DND-41 (cell line): ENCODE data around the gene LBX2.

Source experiments
- EZH2 ChIP-seq: IDR thresholded peaks from 3 replicates; pipeline ENCODE4 v1.6.1; 2012; ENCODE audit warnings: borderline replicate concordance, low read depth, mild to moderate bottlenecking, moderate library complexity, low read length, inconsistent platforms; ENCODE audit not compliant: severe bottlenecking
- TF ChIP-seq, protein P1 (sequence below): IDR thresholded peaks from 2 replicates; pipeline ENCODE4 v1.5.1; 2012; ENCODE audit warnings: borderline replicate concordance, low read length, moderate library complexity, mild to moderate bottlenecking; ENCODE audit not compliant: poor library complexity, severe bottlenecking; ENCODE audit errors: extremely low read depth

DNA sequence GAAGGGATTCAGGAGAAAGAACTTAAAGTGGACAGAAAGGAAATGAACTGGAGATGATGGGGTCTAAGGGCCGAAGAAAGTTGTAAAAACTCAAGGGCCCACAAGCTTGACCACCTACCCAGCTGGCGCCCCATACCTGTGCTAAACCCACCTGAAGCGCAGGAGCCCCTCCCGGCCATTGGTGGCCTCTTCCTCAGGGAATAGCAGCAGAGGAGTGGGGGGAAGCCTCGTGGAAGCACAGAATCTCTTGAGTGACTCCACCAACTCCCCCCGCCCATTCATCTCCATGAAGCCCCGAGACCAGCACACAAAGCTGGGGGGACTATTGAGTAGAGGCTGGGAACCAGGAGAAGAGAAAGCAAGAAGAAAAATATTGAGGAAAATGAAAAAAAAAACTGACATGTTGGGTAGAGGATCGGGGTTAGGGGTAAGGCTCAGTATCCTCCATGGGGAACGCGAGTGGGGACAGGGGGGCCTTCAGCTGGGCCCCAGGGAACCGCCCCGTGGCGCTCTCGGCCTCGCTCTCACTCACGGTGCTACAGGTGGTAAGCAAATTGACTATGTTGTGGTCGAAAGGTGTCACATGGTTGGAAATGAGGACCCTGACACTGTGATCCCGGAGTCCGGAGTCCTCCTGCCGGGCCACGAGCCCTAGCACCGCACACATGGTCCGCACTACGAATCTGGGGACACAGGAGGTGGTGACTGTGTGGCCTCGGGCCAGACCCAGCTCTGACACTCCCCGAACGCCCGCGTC lies 29.4 kb upstream of the LBX2 start:
- TF ChIP-seq, protein P1, sequence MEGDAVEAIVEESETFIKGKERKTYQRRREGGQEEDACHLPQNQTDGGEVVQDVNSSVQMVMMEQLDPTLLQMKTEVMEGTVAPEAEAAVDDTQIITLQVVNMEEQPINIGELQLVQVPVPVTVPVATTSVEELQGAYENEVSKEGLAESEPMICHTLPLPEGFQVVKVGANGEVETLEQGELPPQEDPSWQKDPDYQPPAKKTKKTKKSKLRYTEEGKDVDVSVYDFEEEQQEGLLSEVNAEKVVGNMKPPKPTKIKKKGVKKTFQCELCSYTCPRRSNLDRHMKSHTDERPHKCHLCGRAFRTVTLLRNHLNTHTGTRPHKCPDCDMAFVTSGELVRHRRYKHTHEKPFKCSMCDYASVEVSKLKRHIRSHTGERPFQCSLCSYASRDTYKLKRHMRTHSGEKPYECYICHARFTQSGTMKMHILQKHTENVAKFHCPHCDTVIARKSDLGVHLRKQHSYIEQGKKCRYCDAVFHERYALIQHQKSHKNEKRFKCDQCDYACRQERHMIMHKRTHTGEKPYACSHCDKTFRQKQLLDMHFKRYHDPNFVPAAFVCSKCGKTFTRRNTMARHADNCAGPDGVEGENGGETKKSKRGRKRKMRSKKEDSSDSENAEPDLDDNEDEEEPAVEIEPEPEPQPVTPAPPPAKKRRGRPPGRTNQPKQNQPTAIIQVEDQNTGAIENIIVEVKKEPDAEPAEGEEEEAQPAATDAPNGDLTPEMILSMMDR = peak; percentile 13
- no peak for TF ChIP-seq EZH2
